Measurements from ENCODE around the gene IRX6. TPM values are rescaled to one million over a fixed set of nuclear protein-coding genes. Genes with fewer than 3 reads are reported as not detected.

IRX6 gene
- total RNA-seq, 1 experiment from 2014 or later, result 0.22 TPM

- no peaks in the 10 kb centered on the region for H3K27me3 Mint-ChIP-seq (ENCODE audit: low read depth)
- ATAC-seq (no peak), DNase-seq (ENCODE audit: low spot score) (no peak)
- H3K4me3 Mint-ChIP-seq, result no peak overlapping the region
- TF ChIP-seq GTF2I (CRISPR knock-in tag; conservative IDR thresholded peaks at IDR 0.05) (no peak), ETV6 (CRISPR knock-in tag; IDR thresholded peaks at IDR 0.05) (no peak), E2F4 (CRISPR knock-in tag; IDR thresholded peaks at IDR 0.05; ENCODE audit: borderline replicate concordance, low read depth) (no peak), PRDM15 (CRISPR knock-in tag; IDR thresholded peaks at IDR 0.05) (no peak), ZSCAN18 (CRISPR knock-in tag; IDR thresholded peaks at IDR 0.05) (no peak)
- H3K36me3 Mint-ChIP-seq, result no peaks in the 10 kb centered on the region
- no peak overlapping the region for H3K27ac Mint-ChIP-seq
- peaks cover 9% of the 10 kb centered on the region for H3K4me1 Mint-ChIP-seq
- ChIA-PET CTCF (interaction anchor here (0.9 to 1.4 kb wide), 2 partner anchors 97 to 239 kb away, joined by 3 read pairs; no protein-coding TSS in a partner anchor), POLR2A (no interaction called here)
- H3K9me3 Mint-ChIP-seq, result 0 out of 2 replicates have a peak, but pooled peaks cover 2% of the 10 kb centered on the region
Observed at GRCh38 chr16:55274391-55274790, 49.6 kb upstream of the IRX6 start.

- no peaks in the 10 kb centered on the region for H3K36me3 Mint-ChIP-seq
- TF ChIP-seq NR1H2 (CRISPR knock-in tag; IDR thresholded peaks at IDR 0.05) (no peak), E2F5 (CRISPR knock-in tag; IDR thresholded peaks at IDR 0.05) (no peak), MAX (CRISPR knock-in tag; IDR thresholded peaks at IDR 0.05) (no peak), E2F1 (CRISPR knock-in tag; IDR thresholded peaks at IDR 0.05) (no peak), ZNF671 (CRISPR knock-in tag; IDR thresholded peaks at IDR 0.05) (no peak), ESRRA (CRISPR knock-in tag; IDR thresholded peaks at IDR 0.05; ENCODE audit: borderline replicate concordance) (no peak), ZNF396 (CRISPR knock-in tag; IDR thresholded peaks at IDR 0.05; ENCODE audit: borderline replicate concordance) (no peak), ZSCAN18 (CRISPR knock-in tag; IDR thresholded peaks at IDR 0.05) (no peak), JUN (CRISPR knock-in tag; IDR thresholded peaks at IDR 0.05) (no peak), ZBTB21 (CRISPR knock-in tag; IDR thresholded peaks at IDR 0.05; ENCODE audit: borderline replicate concordance) (no peak), NFATC4 (CRISPR knock-in tag; IDR thresholded peaks at IDR 0.05) (no peak), SP1 (CRISPR knock-in tag; conservative IDR thresholded peaks at IDR 0.05) (no peak), NR3C1 (CRISPR knock-in tag; conservative IDR thresholded peaks at IDR 0.05; ENCODE audit: low read depth) (no peak), USF1 (CRISPR knock-in tag; IDR thresholded peaks at IDR 0.05) (no peak), HMGXB4 (CRISPR knock-in tag; IDR thresholded peaks at IDR 0.05) (no peak), ZNF232 (CRISPR knock-in tag; IDR thresholded peaks at IDR 0.05) (no peak), ZNF416 (CRISPR knock-in tag; IDR thresholded peaks at IDR 0.05) (no peak)
- ATAC-seq, result no peak
- ChIA-PET POLR2A (no interaction called here), CTCF (interaction anchor here (0.6 to 1.4 kb wide), 2 partner anchors 240 to 254 kb away, joined by 3 read pairs; no protein-coding TSS in a partner anchor)
- DNase-seq (ENCODE audit: low spot score), result no peak
- no peak overlapping the region for H3K27ac Mint-ChIP-seq
- no peak overlapping the region for H3K4me3 Mint-ChIP-seq
- no peaks in the 10 kb centered on the region for H3K27me3 Mint-ChIP-seq (ENCODE audit: low read depth)
- H3K4me1 Mint-ChIP-seq, result peaks cover 9% of the 10 kb centered on the region
- H3K9me3 Mint-ChIP-seq, result no peaks in the 10 kb centered on the region
Observed at GRCh38 chr16:55275167-55275566, 48.8 kb upstream of the IRX6 start.

Data from WTC11 (cell line).